ENCODE results near the gene TDRD3.

TDRD3 gene

DNA sequence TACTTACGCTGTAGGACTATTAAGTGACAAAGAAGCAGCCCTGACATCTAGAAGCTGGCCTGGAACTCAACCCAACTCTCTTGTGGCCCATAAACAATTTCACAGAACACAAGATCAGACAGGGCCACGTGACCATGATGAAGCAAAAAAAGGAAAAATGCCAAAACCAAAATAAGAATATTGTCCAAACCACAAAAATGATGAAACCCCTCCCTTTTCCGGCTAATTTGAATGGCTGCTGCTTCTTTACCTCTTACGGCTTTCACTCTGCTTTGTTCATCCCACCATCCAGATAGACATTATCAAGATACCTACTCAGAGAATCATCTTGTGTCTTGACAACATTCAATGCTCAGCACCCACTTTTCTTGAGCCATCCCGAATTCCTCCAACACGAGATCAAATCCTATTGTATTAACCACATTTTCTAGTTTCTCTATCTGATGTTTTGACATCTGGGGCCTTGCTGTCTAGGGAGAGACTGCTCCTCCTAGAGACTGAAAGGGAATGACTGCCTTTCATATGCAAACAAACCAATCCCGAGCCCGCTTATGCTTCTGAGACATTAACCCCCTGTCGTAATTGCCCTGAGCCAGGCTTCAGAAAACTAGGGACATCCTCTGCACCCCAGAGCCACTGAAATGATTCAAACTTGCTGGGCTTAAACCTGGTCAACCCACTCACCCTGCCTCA lies 186.3 kb downstream of the TDRD3 start:
- DNase-seq = no peak

- DNase-seq = no peak
Measured at GRCh38 chr13:60583911-60584753, 187.1 kb downstream of the TDRD3 start.

DNA sequence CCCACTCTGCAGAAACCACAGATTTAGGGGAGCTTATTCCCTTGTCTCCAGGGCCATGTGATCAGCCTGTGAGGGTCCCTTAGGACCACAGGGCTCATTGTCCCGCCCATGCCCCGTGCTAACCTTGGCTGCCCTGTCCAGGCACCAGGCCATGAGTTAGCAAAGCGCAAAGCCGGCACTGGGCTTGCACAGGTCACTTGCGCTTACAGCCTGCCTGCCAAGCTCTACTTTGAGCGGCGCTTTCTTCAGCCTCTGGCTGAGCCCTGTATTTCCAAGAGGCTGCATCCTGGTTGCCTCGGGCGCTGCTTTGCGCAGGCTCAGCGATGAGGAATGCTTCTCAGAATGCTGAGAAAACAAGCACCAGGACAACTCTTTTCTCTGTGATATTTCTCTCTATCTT lies 188.0 kb downstream of the TDRD3 start:
- DNase-seq = no peak

DNA sequence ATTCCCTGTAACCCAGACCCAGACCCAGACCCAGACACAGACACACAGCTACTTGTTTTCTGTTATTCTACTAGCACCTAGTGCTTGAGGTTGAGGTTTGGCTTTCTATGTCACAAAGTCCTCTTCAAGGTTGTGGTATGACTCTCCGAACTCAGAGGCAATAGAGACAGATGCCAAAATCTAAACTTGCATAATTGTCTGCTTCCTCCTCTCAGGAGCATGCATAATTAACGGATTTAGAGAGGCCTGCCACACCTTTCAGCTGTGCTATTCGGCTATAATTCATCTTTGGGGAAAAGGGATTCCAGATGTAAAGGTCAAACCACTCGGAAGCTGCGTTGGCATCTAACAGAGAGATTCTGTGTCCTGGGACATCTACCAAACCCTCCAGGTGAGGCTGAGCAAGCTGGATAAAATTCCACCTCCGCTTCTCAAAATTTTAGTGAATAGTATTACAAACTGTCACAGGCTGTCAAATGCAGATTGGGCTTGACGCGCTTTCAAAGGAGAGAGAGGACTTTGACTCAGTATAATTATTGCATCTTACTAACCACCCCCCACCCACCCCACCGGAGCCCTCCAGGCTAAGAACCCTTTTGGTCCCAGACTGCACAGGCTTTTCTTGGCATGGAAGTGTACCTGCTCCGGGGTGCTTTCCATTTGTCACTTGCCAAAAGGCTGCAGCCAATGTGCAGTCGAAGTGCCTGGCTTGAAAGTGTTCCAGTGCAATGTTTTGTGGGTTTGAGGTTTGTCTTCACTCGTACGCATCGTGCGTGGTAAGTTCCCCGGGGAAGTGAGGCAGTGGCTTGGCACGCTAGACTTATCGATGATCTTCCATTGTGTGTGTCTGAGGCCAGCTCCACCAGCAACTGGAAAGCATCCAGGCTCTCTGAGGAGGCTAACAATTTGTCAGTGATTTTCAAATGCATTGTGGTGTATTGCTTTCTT lies 194.1 kb downstream of the TDRD3 start:
- no peak for DNase-seq

GRCh38 chr13:60603049-60603448 lies 206.0 kb downstream of the TDRD3 start:
- DNase-seq = no peak

- DNase-seq = no peak
Measured at GRCh38 chr13:60604058-60604457, 207.0 kb downstream of the TDRD3 start.

- no peak for DNase-seq
Measured at GRCh38 chr13:60608954-60609353, 211.9 kb downstream of the TDRD3 start.

DNA sequence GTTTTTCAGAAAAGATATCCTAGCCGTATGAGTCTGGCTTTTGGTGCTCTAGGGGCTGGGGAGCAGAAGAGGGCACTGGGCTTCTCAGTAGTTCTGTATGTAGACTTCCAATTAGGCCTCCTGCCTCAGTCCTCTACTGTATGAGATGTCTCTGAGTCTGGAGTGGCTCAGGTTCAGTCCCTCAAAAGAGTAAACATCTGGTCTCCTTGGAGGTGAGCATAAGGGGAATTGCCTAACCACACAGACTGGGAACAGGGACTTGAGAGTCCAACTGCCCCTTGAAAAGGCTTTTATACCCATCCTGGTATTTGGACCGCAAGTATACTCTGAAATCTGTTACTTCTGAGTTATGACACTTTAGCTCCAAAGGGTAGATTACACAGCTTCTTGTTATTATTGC lies 214.5 kb downstream of the TDRD3 start:
- DNase-seq = no peak

DNA sequence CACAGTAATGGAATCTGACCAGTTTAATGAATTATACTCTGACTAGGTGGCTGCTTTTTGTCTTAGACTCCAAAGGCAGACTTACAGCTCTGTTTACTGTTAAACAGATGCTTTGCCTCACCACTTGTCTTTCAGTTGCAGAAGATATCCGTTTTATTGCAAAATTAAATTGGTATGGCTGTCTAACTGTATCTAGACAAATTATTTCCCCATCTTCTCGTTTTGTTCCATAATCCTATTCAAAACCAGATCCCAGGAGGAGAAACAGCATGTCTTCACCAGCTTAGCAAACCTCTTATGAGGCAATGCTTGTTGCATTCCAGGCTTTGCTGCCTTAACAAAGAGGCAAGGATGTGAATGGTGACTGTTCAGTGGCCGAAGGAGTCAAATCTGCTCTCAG lies 215.6 kb downstream of the TDRD3 start:
- DNase-seq = no peak

DNA sequence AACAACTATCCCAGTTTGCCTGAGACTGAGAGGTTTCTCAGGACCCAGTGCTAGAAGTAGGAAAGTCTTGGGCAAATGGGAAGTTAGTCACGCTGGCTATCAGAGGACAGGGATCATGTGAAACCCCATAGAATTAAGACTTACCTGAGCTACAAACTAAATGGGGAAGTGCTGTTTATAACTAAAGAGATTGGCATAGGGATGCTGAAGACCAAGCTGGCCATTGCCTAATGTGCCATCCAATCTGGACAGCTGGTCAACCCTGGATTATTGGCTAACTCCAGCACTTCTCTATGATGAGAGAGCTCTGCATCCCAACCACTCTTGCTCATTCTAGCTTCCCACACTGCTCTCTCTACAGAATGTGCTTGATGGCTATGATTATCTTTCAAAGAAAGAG lies 216.1 kb downstream of the TDRD3 start:
- DNase-seq = no peak

- no peak for DNase-seq
Measured at GRCh38 chr13:60617991-60618733, 221.1 kb downstream of the TDRD3 start.

- no peak for DNase-seq
Measured at GRCh38 chr13:60619461-60619860, 222.4 kb downstream of the TDRD3 start.

GRCh38 chr13:60620611-60621395 lies 223.8 kb downstream of the TDRD3 start:
- DNase-seq = no peak

GRCh38 chr13:60623151-60623550 lies 226.1 kb downstream of the TDRD3 start:
- no peak for DNase-seq
